ENCODE results near the gene NFATC3.

The NFATC3 gene

GRCh38 chr16:68227183-68227793, 142.1 kb downstream of the NFATC3 start:
- Histone ChIP-seq H3K79me2 (ENCODE audit: insufficient read depth, low read length) (no peaks in the 10 kb centered on the region), H3K36me3 (ENCODE audit: insufficient read depth, low read length) (peaks cover 39% of the 10 kb centered on the region; the same call in 1 of the 2 replicates), H3K9me3 (ENCODE audit: low read length) (no peaks in the 10 kb centered on the region), H3K27me3 (ENCODE audit: insufficient read depth, low read length) (no peaks in the 10 kb centered on the region), H3K4me1 (ENCODE audit: insufficient read depth, low read length, severe bottlenecking) (peaks cover 23% of the 10 kb centered on the region), H2AFZ (ENCODE audit: low read length) (no peak overlapping the region), H3K9me2 (ENCODE audit: low read depth, low read length) (no peaks in the 10 kb centered on the region), H4K20me1 (ENCODE audit: insufficient read depth, low read length) (no peaks in the 10 kb centered on the region), H3F3A (ENCODE audit: insufficient read depth, low read length) (no peaks in the 10 kb centered on the region), H3K4me3 (ENCODE audit: low read depth, low read length, poor library complexity, severe bottlenecking) (no peak overlapping the region), H3K27ac (ENCODE audit: low read depth, low read length, poor library complexity, severe bottlenecking) (peak overlapping the region; percentile 69), H3K9ac (ENCODE audit: low read length) (peak overlapping the region; percentile 17; the same call in 1 of the 2 replicates), H3K4me2 (ENCODE audit: low read length) (peak overlapping the region; percentile 12; the same call in 1 of the 2 replicates)
- no peak for TF ChIP-seq EZH2 (IDR thresholded peaks at IDR 0.05; ENCODE audit: borderline replicate concordance, low read length)
- TF ChIP-seq, protein P1, sequence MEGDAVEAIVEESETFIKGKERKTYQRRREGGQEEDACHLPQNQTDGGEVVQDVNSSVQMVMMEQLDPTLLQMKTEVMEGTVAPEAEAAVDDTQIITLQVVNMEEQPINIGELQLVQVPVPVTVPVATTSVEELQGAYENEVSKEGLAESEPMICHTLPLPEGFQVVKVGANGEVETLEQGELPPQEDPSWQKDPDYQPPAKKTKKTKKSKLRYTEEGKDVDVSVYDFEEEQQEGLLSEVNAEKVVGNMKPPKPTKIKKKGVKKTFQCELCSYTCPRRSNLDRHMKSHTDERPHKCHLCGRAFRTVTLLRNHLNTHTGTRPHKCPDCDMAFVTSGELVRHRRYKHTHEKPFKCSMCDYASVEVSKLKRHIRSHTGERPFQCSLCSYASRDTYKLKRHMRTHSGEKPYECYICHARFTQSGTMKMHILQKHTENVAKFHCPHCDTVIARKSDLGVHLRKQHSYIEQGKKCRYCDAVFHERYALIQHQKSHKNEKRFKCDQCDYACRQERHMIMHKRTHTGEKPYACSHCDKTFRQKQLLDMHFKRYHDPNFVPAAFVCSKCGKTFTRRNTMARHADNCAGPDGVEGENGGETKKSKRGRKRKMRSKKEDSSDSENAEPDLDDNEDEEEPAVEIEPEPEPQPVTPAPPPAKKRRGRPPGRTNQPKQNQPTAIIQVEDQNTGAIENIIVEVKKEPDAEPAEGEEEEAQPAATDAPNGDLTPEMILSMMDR (IDR thresholded peaks at IDR 0.05; ENCODE audit: low read length) = no peak

- Histone ChIP-seq H3K4me3 (ENCODE audit: low read depth, low read length, poor library complexity, severe bottlenecking) (no peak overlapping the region), H3K36me3 (ENCODE audit: insufficient read depth, low read length) (peaks cover 39% of the 10 kb centered on the region; the same call in 1 of the 2 replicates), H3K4me2 (ENCODE audit: low read length) (no peak overlapping the region), H2AFZ (ENCODE audit: low read length) (no peak overlapping the region), H4K20me1 (ENCODE audit: insufficient read depth, low read length) (no peaks in the 10 kb centered on the region), H3K9me2 (ENCODE audit: low read depth, low read length) (no peaks in the 10 kb centered on the region), H3K9me3 (ENCODE audit: low read length) (no peaks in the 10 kb centered on the region), H3K4me1 (ENCODE audit: insufficient read depth, low read length, severe bottlenecking) (peaks cover 23% of the 10 kb centered on the region), H3K9ac (ENCODE audit: low read length) (peak overlapping the region; percentile 17; the same call in 1 of the 2 replicates), H3K27ac (ENCODE audit: low read depth, low read length, poor library complexity, severe bottlenecking) (peak overlapping the region; percentile 69), H3K79me2 (ENCODE audit: insufficient read depth, low read length) (no peaks in the 10 kb centered on the region), H3K27me3 (ENCODE audit: insufficient read depth, low read length) (no peaks in the 10 kb centered on the region), H3F3A (ENCODE audit: insufficient read depth, low read length) (no peaks in the 10 kb centered on the region)
- TF ChIP-seq EZH2 (IDR thresholded peaks at IDR 0.05; ENCODE audit: borderline replicate concordance, low read length) = no peak
Measured at GRCh38 chr16:68227850-68228553, 142.8 kb downstream of the NFATC3 start.

DNA sequence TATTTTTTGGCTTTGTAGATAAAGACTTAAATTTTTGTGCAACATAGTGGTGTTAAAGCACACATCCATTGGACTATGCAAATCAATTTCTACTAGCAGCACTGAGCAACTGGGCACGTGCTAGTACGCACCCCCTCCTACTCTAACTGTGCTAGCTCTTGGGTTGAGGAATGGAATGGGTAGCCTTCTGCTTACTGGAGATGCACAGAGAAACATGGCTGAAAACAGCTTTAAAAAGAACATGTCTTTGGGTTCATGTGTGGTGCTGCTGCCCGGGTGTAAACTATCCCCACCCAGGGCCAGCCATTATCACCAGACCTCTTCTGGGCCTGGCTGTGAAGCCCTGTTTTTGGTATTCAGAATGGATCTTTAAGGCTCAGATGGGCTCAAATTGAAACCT, 143.5 kb downstream of the NFATC3 start:
- Histone ChIP-seq H3K9me2 (ENCODE audit: low read depth, low read length) (no peaks in the 10 kb centered on the region), H3K27me3 (ENCODE audit: insufficient read depth, low read length) (no peaks in the 10 kb centered on the region), H3K27ac (ENCODE audit: low read depth, low read length, poor library complexity, severe bottlenecking) (peak overlapping the region; percentile 69), H3K4me1 (ENCODE audit: insufficient read depth, low read length, severe bottlenecking) (peaks cover 23% of the 10 kb centered on the region), H3K79me2 (ENCODE audit: insufficient read depth, low read length) (no peaks in the 10 kb centered on the region), H3K9me3 (ENCODE audit: low read length) (no peaks in the 10 kb centered on the region), H3K36me3 (ENCODE audit: insufficient read depth, low read length) (peaks cover 39% of the 10 kb centered on the region; the same call in 1 of the 2 replicates), H3F3A (ENCODE audit: insufficient read depth, low read length) (no peaks in the 10 kb centered on the region), H3K4me2 (ENCODE audit: low read length) (no peak overlapping the region), H2AFZ (ENCODE audit: low read length) (no peak overlapping the region), H3K4me3 (ENCODE audit: low read depth, low read length, poor library complexity, severe bottlenecking) (no peak overlapping the region), H3K9ac (ENCODE audit: low read length) (no peak overlapping the region), H4K20me1 (ENCODE audit: insufficient read depth, low read length) (no peaks in the 10 kb centered on the region)
- TF ChIP-seq, protein P1 (IDR thresholded peaks at IDR 0.05; ENCODE audit: low read length) = no peak
- no peak for TF ChIP-seq EZH2 (IDR thresholded peaks at IDR 0.05; ENCODE audit: borderline replicate concordance, low read length)
